ENCODE data around the gene NTHL1. TPM values are rescaled to one million over a fixed set of nuclear protein-coding genes. Genes with fewer than 3 reads are reported as not detected.
A peak's percentile ranks its signal among the peaks of the same experiment; 100 is the strongest.

Gene NTHL1
- 10 to 100 TPM; 13.0 to 27.6 (median 18.5) TPM for polyA plus RNA-seq
- long read RNA-seq, donor 1: 0 reads
- long read RNA-seq, donor 2, partial matches to known transcripts: 0 of 5 reads
- long read RNA-seq, donor 2, other reads (novel, unspliced or antisense): 0 of 5 reads
- long read RNA-seq, donor 3, transcript NTHL1-201 (6 exons, 1,067 nt): major isoform, 6 of 8 reads
- long read RNA-seq, donor 3, partial matches to known transcripts: 0 of 8 reads
- long read RNA-seq, donor 3, other reads (novel, unspliced or antisense): 0 of 8 reads
- long read RNA-seq, donor 4: 0 reads
- long read RNA-seq, donor 5, transcript NTHL1-201 (6 exons, 1,067 nt): major isoform, 5 of 7 reads
- long read RNA-seq, donor 5, partial matches to known transcripts: 0 of 7 reads
- long read RNA-seq, donor 5, other reads (novel, unspliced or antisense): 0 of 7 reads
- long read RNA-seq, donor 6, transcript NTHL1-201 (6 exons, 1,067 nt): major isoform, 7 of 8 reads
- long read RNA-seq, donor 6, partial matches to known transcripts: 0 of 8 reads
- long read RNA-seq, donor 6, other reads (novel, unspliced or antisense): 0 of 8 reads
- long read RNA-seq, donor 7, transcript NTHL1-201 (6 exons, 1,067 nt): major isoform, 22 of 27 reads
- long read RNA-seq, donor 7, partial matches to known transcripts: 0 of 27 reads
- long read RNA-seq, donor 7, other reads (novel, unspliced or antisense): 0 of 27 reads
- long read RNA-seq, donor 8, partial matches to known transcripts: 0 of 2 reads
- long read RNA-seq, donor 8, other reads (novel, unspliced or antisense): 0 of 2 reads
- long read RNA-seq, donor 9, partial matches to known transcripts: 0 of 3 reads
- long read RNA-seq, donor 9, other reads (novel, unspliced or antisense): 0 of 3 reads
- long read RNA-seq, donor 10, transcript NTHL1-201 (6 exons, 1,067 nt): major isoform, 8 of 11 reads
- long read RNA-seq, donor 10, partial matches to known transcripts: 0 of 11 reads
- long read RNA-seq, donor 10, other reads (novel, unspliced or antisense): 0 of 11 reads

DNA sequence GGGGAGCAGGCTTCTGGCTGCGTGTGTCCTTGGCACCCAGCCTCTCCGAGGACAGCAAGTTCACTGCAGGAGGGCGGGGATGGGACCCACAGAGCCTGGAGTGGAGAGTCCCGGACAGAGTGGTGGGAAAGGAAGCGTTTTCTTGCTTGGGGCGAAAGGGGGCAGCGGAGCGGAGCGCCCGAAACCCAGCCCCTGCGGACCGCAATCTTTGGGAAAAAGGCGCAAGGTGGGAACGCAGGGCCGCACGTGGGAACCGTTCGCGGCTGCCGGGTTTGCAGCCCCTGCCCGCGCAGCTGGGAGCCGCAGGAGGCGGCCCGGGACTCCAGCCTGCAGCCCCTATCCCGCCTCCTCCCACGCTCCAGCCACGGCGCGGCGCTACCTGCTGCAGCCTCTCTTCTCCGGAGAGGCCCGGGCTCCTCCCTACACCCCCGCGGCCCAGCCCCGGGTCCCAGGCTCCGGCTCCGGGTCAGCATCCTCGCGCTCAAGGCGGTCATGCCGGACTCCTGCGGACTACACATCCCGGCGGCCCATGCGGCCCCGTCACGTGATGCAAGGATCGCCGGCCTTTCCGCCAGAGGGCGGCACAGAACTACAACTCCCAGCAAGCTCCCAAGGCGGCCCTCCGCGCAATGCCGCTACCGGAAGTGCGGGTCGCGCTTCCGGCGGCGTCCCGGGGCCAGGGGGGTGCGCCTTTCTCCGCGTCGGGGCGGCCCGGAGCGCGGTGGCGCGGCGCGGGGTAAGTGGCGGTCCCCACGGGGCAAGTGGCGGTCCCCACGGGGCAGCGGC, at the start of gene NTHL1, which contains the start of gene TSC2:
TSS of gene NTHL1 (minus strand) at position 505 of the 786 bp plus-strand sequence. CDS start at position 494, 11 bp downstream.
TSS of gene TSC2 (plus strand) at position 656 of the 786 bp plus-strand sequence. CDS start 631 bp downstream, outside the sequence.
- H3K4me1 ChIP-seq (ENCODE audit: control insufficient read depth in 3 of 3, insufficient read depth in 2 of 3, low read depth in 1 of 3, low read length in 2 of 3): peaks cover 0 to 12% (median 0%) of the 10 kb centered on the region in 3 donors
- FAIRE-seq: no peak

DNA sequence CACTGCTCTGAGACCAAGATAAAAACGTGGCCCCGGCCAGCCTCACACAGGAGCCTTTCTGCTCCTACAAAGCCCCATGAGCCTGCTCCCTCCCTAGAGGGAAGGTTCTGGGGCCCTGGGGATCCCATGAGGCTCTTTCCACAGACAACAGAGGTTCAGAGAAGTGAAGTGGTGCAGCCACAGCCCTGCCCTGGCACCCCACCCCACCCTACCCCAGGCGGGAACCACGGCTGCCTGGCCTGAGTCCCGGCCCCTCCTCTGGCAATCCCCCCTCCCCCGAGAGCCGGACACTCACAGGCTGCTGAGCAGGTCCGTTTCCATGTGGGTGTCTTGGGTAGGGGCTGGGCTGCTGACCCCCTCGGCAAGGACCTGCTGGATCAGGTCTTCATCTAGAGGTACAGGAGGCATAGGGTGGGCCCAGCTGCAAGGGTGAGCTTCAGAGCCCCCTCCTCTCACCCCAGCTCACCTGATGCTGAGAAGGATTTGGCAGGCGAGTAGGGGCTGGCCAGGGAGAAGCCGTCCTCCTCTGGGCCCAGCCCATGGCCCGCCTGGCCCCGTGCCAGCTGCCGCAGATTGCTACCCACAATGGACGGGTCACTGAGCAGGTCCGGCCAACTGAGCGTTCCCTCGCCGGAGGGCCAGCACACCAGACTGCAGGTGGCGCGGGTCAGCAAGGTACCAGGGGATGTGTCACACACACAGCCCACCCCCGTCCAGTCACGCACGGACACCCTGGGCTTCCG, 49.4 kb upstream of the NTHL1 start:
- no peak for FAIRE-seq
- Histone ChIP-seq H3K27me3 (ENCODE audit: control insufficient read depth in 3 of 3, insufficient read depth in 3 of 3, low read length in 3 of 3) (no peaks in the 10 kb centered on the region), H3K36me3 (ENCODE audit: control insufficient read depth in 3 of 3, insufficient read depth in 2 of 3, low read depth in 1 of 3, low read length in 3 of 3) (peaks cover 4 to 83% (median 15%) of the 10 kb centered on the region in 3 donors)

More for the DNA sequence above, at the start of gene NTHL1, which contains the start of gene TSC2:
- peak within 1 kb of the TSS; percentile 74 to 91 (median 87) for H3K4me3 ChIP-seq (ENCODE audit: low read depth in 1 of 3, low read length in 3 of 3)
- peak; percentile 94 to 99 for DNase-seq
- WGBS, 3 donors: 0 to 1% (median 1%) methylated on average over 50 to 81 of the region's 81 CpGs
- no peaks in the 10 kb centered on the region for H3K9me3 ChIP-seq (ENCODE audit: control insufficient read depth in 2 of 2, insufficient read depth in 1 of 2, low read depth in 1 of 2, low read length in 1 of 2)
- peak within 1 kb of the TSS; percentile 27 to 61 (median 47) for H3K27ac ChIP-seq (ENCODE audit: low read depth in 1 of 3, low read length in 2 of 3)
- peaks cover 0 to 59% (median 0%) of the 10 kb centered on the region in 3 donors for H3K36me3 ChIP-seq (ENCODE audit: control insufficient read depth in 3 of 3, insufficient read depth in 2 of 3, low read depth in 1 of 3, low read length in 3 of 3)
- no peaks in the 10 kb centered on the region for H3K27me3 ChIP-seq (ENCODE audit: control insufficient read depth in 3 of 3, insufficient read depth in 3 of 3, low read length in 3 of 3)

DNA sequence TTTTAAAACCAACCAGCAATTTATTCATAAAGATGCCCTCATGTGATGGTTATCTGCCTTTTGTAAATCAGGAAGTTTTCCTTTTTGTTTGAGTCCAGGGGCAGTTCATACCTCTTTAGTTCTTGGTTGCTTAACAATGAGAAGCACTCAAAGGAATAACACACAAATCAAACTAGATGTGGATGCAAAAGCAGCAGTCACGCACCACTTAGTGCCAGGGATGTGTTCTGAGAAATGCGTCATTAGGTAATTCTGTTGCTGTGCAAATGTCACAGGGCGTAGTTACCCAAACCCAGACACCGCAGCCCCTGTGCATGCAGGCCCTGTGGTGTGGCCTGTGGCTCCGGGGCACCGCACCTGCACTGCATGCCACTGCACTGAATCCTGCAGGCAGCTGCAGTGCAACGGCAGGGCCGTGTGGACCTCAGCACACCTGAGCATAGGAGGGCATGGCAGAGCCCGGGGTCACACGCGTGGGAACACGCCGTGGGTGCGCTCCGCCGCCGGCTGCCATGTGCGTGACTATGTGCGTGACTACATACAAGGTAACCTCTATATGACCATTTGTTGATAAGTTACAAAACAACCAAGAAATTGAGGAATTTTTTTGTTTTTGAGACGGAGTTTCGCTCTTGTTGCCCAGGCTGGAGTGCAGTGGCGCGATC, 48.4 kb upstream of the NTHL1 start:
- Histone ChIP-seq H3K27me3 (ENCODE audit: control insufficient read depth in 3 of 3, insufficient read depth in 3 of 3, low read length in 3 of 3) (no peaks in the 10 kb centered on the region), H3K27ac (ENCODE audit: low read depth in 1 of 3, low read length in 2 of 3) (no peak overlapping the region), H3K9me3 (ENCODE audit: control insufficient read depth in 2 of 2, insufficient read depth in 1 of 2, low read depth in 1 of 2, low read length in 1 of 2) (no peaks in the 10 kb centered on the region), H3K4me1 (ENCODE audit: control insufficient read depth in 3 of 3, insufficient read depth in 2 of 3, low read depth in 1 of 3, low read length in 2 of 3) (peaks cover 0 to 19% (median 0%) of the 10 kb centered on the region in 3 donors), H3K36me3 (ENCODE audit: control insufficient read depth in 3 of 3, insufficient read depth in 2 of 3, low read depth in 1 of 3, low read length in 3 of 3) (peaks cover 4 to 82% (median 15%) of the 10 kb centered on the region in 3 donors), H3K4me3 (ENCODE audit: low read depth in 1 of 3, low read length in 3 of 3) (no peak overlapping the region)
- 94 to 97% (median 95%) methylated on average over 23 of the region's 23 CpGs for WGBS, 3 donors
- FAIRE-seq (no peak), DNase-seq (no peak)

More for the DNA sequence above, 49.4 kb upstream of the NTHL1 start:
- H3K4me1 ChIP-seq (ENCODE audit: control insufficient read depth in 3 of 3, insufficient read depth in 2 of 3, low read depth in 1 of 3, low read length in 2 of 3): peaks cover 0 to 13% (median 0%) of the 10 kb centered on the region in 3 donors
- 80 to 88% (median 86%) methylated on average over 16 to 25 of the region's 25 CpGs for WGBS, 3 donors
- H3K27ac ChIP-seq (ENCODE audit: low read depth in 1 of 3, low read length in 2 of 3): no peak overlapping the region
- no peak overlapping the region for H3K4me3 ChIP-seq (ENCODE audit: low read depth in 1 of 3, low read length in 3 of 3)
- H3K9me3 ChIP-seq (ENCODE audit: control insufficient read depth in 2 of 2, insufficient read depth in 1 of 2, low read depth in 1 of 2, low read length in 1 of 2): no peaks in the 10 kb centered on the region
- no peak for DNase-seq

DNA sequence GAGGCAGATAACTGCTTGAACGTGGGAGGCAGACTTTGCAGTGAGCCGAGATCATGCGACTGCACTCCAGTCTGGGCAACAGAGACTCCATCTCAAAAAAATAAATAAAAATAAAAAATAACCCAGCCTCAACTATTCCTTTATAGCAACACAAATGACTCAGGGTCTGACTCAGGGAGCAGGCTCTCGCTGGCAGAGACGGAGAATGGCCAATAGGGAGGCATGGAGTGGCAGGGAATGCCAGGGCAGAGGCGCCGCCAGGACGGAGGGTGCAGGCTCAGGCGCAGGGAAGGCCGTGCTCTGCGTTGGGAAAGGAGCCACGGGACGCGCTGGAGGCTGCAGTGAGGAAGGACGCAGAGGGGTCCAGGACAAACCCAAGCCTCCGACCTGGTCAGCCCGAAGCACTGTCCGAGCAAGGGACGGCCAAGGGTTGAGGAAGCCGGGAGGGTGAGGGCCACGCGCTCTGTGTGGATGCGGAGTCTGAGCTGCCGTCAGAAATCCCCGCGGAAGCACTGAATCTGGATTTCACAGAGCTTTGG, 47.8 kb upstream of the NTHL1 start:
- Histone ChIP-seq H3K9me3 (ENCODE audit: control insufficient read depth in 2 of 2, insufficient read depth in 1 of 2, low read depth in 1 of 2, low read length in 1 of 2) (no peaks in the 10 kb centered on the region), H3K27me3 (ENCODE audit: control insufficient read depth in 3 of 3, insufficient read depth in 3 of 3, low read length in 3 of 3) (no peaks in the 10 kb centered on the region), H3K36me3 (ENCODE audit: control insufficient read depth in 3 of 3, insufficient read depth in 2 of 3, low read depth in 1 of 3, low read length in 3 of 3) (peaks cover 4 to 80% (median 15%) of the 10 kb centered on the region in 3 donors), H3K27ac (ENCODE audit: low read depth in 1 of 3, low read length in 2 of 3) (no peak overlapping the region), H3K4me1 (ENCODE audit: control insufficient read depth in 3 of 3, insufficient read depth in 2 of 3, low read depth in 1 of 3, low read length in 2 of 3) (peaks cover 0 to 23% (median 0%) of the 10 kb centered on the region in 3 donors), H3K4me3 (ENCODE audit: low read depth in 1 of 3, low read length in 3 of 3) (no peak overlapping the region)
- WGBS, 3 donors: 93 to 96% (median 95%) methylated on average over 26 of the region's 26 CpGs
- DNase-seq (no peak), FAIRE-seq (no peak)

DNA sequence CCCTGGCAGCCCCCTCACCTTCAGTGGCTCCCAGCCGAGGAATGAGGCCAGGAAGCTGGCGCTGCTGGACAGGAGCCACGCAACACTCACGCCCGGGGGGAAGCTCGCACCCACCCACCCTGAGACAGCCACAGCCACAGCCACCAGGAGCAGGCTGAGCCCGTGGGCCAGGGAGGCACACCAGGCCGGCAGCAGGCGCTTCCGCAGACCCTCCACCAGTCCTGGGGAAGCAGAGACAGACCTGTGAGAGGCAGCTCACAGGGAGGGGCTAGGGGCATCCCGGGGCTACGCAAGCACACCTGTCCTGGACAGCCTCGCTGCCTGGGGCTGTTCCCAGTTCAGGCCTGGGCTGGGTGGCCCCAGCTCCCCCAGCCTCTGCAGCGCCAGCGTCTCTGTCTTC, 46.2 kb upstream of the NTHL1 start:
- no peak for FAIRE-seq
- H3K4me3 ChIP-seq (ENCODE audit: low read depth in 1 of 3, low read length in 3 of 3): no peak overlapping the region
- H3K9me3 ChIP-seq (ENCODE audit: control insufficient read depth in 2 of 2, insufficient read depth in 1 of 2, low read depth in 1 of 2, low read length in 1 of 2): no peaks in the 10 kb centered on the region
- WGBS, 3 donors: 86 to 91% (median 88%) methylated on average over 9 to 15 of the region's 15 CpGs
- H3K27ac ChIP-seq (ENCODE audit: low read depth in 1 of 3, low read length in 2 of 3): no peak overlapping the region
- no peaks in the 10 kb centered on the region for H3K27me3 ChIP-seq (ENCODE audit: control insufficient read depth in 3 of 3, insufficient read depth in 3 of 3, low read length in 3 of 3)
- H3K4me1 ChIP-seq (ENCODE audit: control insufficient read depth in 3 of 3, insufficient read depth in 2 of 3, low read depth in 1 of 3, low read length in 2 of 3): peaks cover 0 to 26% (median 0%) of the 10 kb centered on the region in 3 donors
- H3K36me3 ChIP-seq (ENCODE audit: control insufficient read depth in 3 of 3, insufficient read depth in 2 of 3, low read depth in 1 of 3, low read length in 3 of 3): peaks cover 5 to 83% (median 10%) of the 10 kb centered on the region in 3 donors
- no peak for DNase-seq

DNA sequence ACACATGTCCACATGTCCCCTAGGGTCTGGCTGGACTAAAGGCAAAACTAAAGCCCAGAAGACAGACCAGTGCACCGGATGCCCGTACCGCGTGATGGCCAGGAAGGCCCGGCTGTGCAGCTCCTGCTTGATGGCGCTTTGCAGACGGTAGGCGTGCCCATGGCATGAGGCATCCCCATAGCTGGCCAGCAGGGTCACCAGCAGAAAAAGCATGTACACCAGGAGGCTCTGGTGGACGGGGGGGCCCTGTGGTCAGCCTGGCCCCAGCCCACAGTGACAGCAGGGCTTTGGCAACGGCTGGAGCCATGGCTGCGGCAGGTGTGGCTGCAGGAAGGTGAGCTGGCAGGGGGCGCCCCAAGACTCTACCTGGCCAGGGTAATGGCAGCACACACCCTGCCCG, 45.2 kb upstream of the NTHL1 start:
- Histone ChIP-seq H3K4me3 (ENCODE audit: low read depth in 1 of 3, low read length in 3 of 3) (no peak overlapping the region), H3K4me1 (ENCODE audit: control insufficient read depth in 3 of 3, insufficient read depth in 2 of 3, low read depth in 1 of 3, low read length in 2 of 3) (peaks cover 0 to 26% (median 0%) of the 10 kb centered on the region in 3 donors), H3K27ac (ENCODE audit: low read depth in 1 of 3, low read length in 2 of 3) (peak overlapping the region; percentile 15 to 81 (median 42)), H3K27me3 (ENCODE audit: control insufficient read depth in 3 of 3, insufficient read depth in 3 of 3, low read length in 3 of 3) (no peaks in the 10 kb centered on the region), H3K9me3 (ENCODE audit: control insufficient read depth in 2 of 2, insufficient read depth in 1 of 2, low read depth in 1 of 2, low read length in 1 of 2) (no peaks in the 10 kb centered on the region), H3K36me3 (ENCODE audit: control insufficient read depth in 3 of 3, insufficient read depth in 2 of 3, low read depth in 1 of 3, low read length in 3 of 3) (peaks cover 7 to 92% (median 10%) of the 10 kb centered on the region in 3 donors)
- no peak for DNase-seq
- no peak for FAIRE-seq
- WGBS, 3 donors: 52 to 82% (median 56%) methylated on average over 13 of the region's 13 CpGs

DNA sequence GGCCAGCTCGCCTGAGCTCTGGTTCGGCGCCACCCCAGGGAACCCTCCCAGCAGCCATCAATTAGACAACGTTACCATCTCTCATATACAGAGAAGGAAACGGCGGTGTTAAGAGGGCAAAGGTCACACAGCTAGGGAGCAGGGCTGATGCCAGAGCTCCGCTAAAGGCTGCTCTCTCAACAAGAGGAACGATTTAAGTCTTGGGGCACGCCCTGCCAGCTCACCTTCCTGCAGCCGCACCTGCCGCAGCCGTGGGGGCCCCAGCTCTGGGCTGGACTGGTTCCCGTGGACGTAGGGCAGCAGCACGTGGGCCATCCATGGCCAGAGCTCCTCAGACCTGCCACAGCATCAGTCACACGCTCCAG, 44.6 kb upstream of the NTHL1 start:
- Histone ChIP-seq H3K27ac (ENCODE audit: low read depth in 1 of 3, low read length in 2 of 3) (peak overlapping the region; percentile 79 to 85 (median 81)), H3K9me3 (ENCODE audit: control insufficient read depth in 2 of 2, insufficient read depth in 1 of 2, low read depth in 1 of 2, low read length in 1 of 2) (no peaks in the 10 kb centered on the region), H3K36me3 (ENCODE audit: control insufficient read depth in 3 of 3, insufficient read depth in 2 of 3, low read depth in 1 of 3, low read length in 3 of 3) (peaks cover 7 to 93% (median 8%) of the 10 kb centered on the region in 3 donors), H3K4me1 (ENCODE audit: control insufficient read depth in 3 of 3, insufficient read depth in 2 of 3, low read depth in 1 of 3, low read length in 2 of 3) (peaks cover 0 to 26% (median 0%) of the 10 kb centered on the region in 3 donors), H3K4me3 (ENCODE audit: low read depth in 1 of 3, low read length in 3 of 3) (peak overlapping the region in 2 of 3 donors; percentile 40 to 47), H3K27me3 (ENCODE audit: control insufficient read depth in 3 of 3, insufficient read depth in 3 of 3, low read length in 3 of 3) (no peaks in the 10 kb centered on the region)
- DNase-seq (peak; percentile 78 to 88), FAIRE-seq (no peak)
- WGBS, 3 donors: 18 to 60% (median 53%) methylated on average over 16 of the region's 16 CpGs

All from small intestine (tissue), 16 donors.